WI38 (cell line): ENCODE data around the gene STK38L.

Experiments
- H3K4me3 ChIP-seq: 2 replicates; pipeline ENCODE4 v1.5.1; 2011; ENCODE audit warnings: low read depth, mild to moderate bottlenecking, control low read depth, low read length
- TF ChIP-seq, protein P1 (sequence below): IDR thresholded peaks from 2 replicates; pipeline ENCODE4 v1.5.1; 2012; ENCODE audit warnings: low read depth, mild to moderate bottlenecking, control low read depth, low read length

The STK38L gene

DNA sequence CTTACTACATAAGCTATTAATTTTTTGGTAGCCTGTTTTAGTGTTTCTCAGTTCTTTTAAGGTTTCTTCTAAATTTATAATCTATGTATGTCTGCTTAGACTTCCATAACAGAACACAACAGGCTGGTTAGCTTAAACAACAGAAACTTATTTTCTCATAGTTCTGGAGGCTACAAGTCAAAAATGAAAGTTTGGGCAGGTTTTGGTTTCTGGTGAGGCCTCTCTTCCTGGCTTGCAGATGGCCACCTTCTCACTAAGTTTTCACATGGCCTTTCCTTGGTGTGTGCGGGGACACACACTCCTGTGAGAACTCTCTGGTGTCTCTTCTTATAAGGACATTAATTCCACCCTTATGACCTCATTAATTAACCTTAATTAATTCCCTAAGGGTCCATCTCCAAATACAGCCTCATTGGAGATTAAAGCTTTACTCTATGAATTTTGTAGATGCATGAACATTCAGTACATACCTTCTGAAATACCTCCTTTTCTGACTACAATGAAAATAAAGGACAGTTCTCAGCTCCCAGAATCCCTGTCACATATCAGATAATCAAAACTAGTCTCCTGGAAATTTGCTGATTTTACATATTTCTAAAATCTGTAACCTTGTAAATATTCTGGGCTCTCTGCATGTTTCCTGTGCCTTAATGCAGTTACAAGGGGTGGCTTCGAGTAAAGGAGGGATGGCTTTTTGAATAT is 65.4 kb downstream of the STK38L start:
- TF ChIP-seq, protein P1, sequence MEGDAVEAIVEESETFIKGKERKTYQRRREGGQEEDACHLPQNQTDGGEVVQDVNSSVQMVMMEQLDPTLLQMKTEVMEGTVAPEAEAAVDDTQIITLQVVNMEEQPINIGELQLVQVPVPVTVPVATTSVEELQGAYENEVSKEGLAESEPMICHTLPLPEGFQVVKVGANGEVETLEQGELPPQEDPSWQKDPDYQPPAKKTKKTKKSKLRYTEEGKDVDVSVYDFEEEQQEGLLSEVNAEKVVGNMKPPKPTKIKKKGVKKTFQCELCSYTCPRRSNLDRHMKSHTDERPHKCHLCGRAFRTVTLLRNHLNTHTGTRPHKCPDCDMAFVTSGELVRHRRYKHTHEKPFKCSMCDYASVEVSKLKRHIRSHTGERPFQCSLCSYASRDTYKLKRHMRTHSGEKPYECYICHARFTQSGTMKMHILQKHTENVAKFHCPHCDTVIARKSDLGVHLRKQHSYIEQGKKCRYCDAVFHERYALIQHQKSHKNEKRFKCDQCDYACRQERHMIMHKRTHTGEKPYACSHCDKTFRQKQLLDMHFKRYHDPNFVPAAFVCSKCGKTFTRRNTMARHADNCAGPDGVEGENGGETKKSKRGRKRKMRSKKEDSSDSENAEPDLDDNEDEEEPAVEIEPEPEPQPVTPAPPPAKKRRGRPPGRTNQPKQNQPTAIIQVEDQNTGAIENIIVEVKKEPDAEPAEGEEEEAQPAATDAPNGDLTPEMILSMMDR: no peak
- no peak overlapping the region for H3K4me3 ChIP-seq

DNA sequence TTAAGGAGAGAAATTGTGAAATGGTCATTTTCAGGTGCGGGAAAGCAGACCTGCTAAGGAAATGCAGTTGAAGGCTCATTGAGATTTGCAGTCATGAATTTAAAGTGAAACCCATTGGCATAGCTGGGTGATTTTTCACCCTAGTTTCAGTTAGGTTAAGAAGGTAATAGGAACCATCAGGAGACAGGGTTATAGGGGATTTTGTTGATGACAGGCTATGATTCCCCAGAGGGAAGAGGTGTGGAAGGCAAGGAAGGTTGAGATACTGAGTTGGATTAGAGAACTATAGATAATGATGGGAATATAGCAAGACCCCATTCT is 65.9 kb downstream of the STK38L start:
- TF ChIP-seq, protein P1: no peak
- H3K4me3 ChIP-seq: no peak overlapping the region

DNA sequence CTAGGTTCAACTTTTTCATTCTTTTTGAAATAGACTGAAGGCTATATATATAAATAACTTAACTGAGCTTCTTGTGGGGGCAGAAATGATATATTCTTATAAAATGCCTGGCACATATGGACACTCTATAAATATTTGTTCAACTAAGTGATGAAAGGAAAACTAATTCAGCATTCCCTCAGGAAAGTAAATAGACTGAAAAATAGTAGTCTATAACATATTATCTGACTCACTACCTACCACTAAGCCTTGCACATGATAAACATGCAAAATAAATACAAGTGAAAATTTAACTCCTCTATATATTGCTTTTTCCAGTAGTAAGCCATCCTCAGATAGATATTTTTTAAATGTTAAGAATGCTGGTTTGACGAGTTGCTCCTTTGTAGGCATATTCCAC is 72.9 kb downstream of the STK38L start:
- H3K4me3 ChIP-seq: no peak overlapping the region
- TF ChIP-seq, protein P1: no peak

DNA sequence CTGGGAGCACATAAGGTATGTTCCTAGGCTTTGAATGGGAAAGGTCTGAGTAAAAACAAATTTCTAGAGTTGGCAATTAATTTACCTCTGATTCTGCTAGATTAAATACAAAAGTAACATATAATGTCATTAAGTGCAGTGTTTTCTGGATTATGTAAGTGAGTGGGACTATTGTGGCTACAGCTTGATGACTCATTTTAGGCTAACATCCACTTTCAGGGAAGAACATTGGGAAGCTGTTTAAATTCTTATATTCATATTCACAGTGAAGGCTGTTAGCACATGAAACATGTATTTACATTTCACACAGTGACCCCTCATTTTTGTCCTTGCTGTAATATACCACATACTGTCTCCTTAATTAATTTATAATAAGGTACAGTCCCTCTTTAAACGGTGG is 75.3 kb downstream of the STK38L start:
- TF ChIP-seq, protein P1: no peak

DNA sequence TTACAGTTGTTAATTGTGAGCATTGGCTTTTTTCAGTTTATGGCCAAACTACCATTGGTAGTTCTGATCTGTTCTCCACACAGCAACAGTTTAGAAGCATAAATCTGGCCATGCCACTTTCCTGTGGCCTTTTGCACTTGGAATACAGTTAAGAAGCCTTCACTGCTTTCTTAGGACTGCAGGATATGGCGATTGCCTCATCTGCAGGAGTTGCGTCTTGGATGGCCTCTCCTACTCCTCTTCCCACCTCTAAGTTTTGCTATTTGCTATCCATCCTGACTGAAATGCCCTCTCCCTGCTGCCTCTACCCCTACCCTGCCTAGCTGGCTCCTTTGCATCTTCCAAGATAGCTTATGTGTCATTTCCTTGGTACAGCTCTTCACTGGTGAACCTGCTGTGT is 75.8 kb downstream of the STK38L start:
- no peak overlapping the region for H3K4me3 ChIP-seq
- TF ChIP-seq, protein P1: no peak

More for the DNA sequence above, 75.3 kb downstream of the STK38L start:
- no peak overlapping the region for H3K4me3 ChIP-seq

DNA sequence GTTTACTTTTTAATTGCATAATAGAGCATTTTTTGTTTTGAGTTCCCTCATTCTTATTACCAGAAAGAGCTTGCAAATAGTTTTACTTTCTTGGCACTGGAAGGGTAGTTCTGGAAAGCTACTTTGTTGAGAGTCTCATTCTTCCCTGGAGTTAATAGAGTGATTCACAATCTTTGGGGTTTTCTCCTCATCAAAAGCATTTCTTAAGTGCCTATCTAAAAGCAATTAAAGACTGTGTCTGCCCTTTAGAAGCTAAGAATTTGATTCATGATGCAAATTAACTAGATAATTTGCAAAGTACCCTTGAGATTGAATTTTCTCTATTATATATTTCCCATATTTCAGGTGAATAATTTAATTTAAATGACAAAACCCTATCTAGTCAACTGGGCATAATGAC is 80.4 kb downstream of the STK38L start:
- H3K4me3 ChIP-seq: no peak overlapping the region
- TF ChIP-seq, protein P1: no peak

DNA sequence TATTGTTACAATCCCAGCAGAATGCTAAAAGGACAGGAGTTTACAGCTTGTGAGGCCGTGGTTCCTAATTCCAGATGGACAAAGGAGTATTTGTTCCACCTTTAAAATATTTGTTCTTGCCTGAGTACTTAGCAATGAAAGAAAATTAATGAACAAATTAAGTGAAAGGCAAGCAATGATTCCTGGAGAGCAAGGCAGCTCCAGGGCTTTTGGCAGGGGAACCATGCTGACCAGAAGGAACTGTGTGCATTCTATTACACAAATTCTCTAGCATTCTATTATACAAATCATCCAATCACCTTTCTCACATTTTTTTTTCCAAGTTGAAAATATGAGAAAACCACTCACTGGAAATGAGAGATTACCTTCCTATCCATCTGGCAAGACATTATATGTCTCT is 86.8 kb downstream of the STK38L start:
- H3K4me3 ChIP-seq: no peak overlapping the region
- TF ChIP-seq, protein P1: no peak
